Pancreas (tissue), 10 donors: Measurements from ENCODE around the gene OR8D4. TPM values are rescaled to one million over a fixed set of nuclear protein-coding genes. Genes with fewer than 3 reads are reported as not detected.
"Not testable (repeated sequence)": the region's sequence is repeated elsewhere in the genome, so short reads cannot be mapped to it uniquely, and the experiment has no call there.

Source experiments
- ATAC-seq, 4 donors: fragments of 200-7000 bp; cut with Tn5 transposase; one replicate each; pipeline versions ENCODE4 v1.8.0 to v1.9.1; 2020; ENCODE audit warnings: mild to moderate bottlenecking in 4 of 4, moderate library complexity in 4 of 4
- DNase-seq, 6 donors: peaks; one replicate each; pipeline ENCODE4 v3.0.0-alpha.2; 2020
- FAIRE-seq: peaks from 2 replicates; lab custom pipeline; 2012; peaks lifted over from hg19 to GRCh38; lab: Jason Lieb, UNC
- H3K27ac ChIP-seq, 4 donors: fragments of 200-600 bp; sonication (generic); 1 replicate in 3 of 4; 2 replicates in 1 of 4; pipeline versions ENCODE4 v1.5.0 to v1.8.0; 2020
- H3K27me3 ChIP-seq, 4 donors: fragments of 200-600 bp; one replicate each; pipeline ENCODE4 v1.8.0; 2021
- H3K36me3 ChIP-seq, 3 donors: fragments of 200-600 bp; sonication (generic) in 1 of 3; one replicate each; pipeline versions ENCODE4 v1.5.0 to v1.8.0; 2020 to 2021
- H3K4me1 ChIP-seq, 3 donors: fragments of 200-600 bp; one replicate each; pipeline ENCODE4 v1.8.0; 2021
- H3K4me3 ChIP-seq, 4 donors: fragments of 200-600 bp; sonication (generic) in 2 of 4; one replicate each; pipeline versions ENCODE4 v1.5.0 to v1.8.0; 2020 to 2021
- H3K9me3 ChIP-seq, 4 donors: fragments of 200-600 bp; one replicate each; pipeline ENCODE4 v1.8.0; 2021
- CTCF ChIP-seq, 4 donors: fragments of 200-600 bp; sonication (generic) in 3 of 4; IDR thresholded peaks; one replicate each; pipeline versions ENCODE4 v1.5.0 to v1.8.0; 2021; ENCODE audit warnings: antibody characterized with exemption in 4 of 4
- WGBS, 2 donors: extraction: QIAGEN DNeasy Blood & Tissue Kit; methylation state at CpG; one replicate each; pipeline ENCODE4 v1.1.7; 2013; 5-methylcytosine and 5-hydroxymethylcytosine counted together
- intact Hi-C, 3 donors: fragments of 100-400 bp; cut with DNase I; formaldehyde crosslinking; loops; one replicate each; pipeline versions ENCODE4 v1.11.1 to v1.14.2; 2022
- polyA plus RNA-seq, 2 donors: library from polyadenylated mRNA; stranded (reverse); fragments of 200-250 nt; gene quantifications; one replicate each; pipeline ENCODE4 v1.2.3, GENCODE V29; 2013
- total RNA-seq, 6 donors: library from RNA; stranded (reverse); fragmentation: NEBNext Ultra II Directional in 4 of 6; extraction: Animal tissue kit (Norgen Biotek cat#: 25700) in 4 of 6; gene quantifications; one replicate each; pipeline versions ENCODE4 v1.2.1 to v1.2.4, GENCODE V29; 2021 to 2023
- donor health status: healthy with polysubstance abuse.
- donor health status: DM: no; HTN: no; CAD: no; lungs with moderate emphysema.
- donor health status: DM: no; HTN: no; CAD: no.
- donor health status: control.
- donor health status: control.
- donor health status: Bipolar disorder and iron deficiency.
- donor health status: DM: yes; HTN: yes; CAD: no.
- donor health status: DM: no; HTN: no; CAD: no.
- donor health status: DM: no; HTN: no; CAD: no.
- donor health status: DM: yes; HTN: yes; CAD: no.

OR8D4 gene
- 1 to 10 TPM in 5 of 6 donors, under 1 TPM in 1; 0.16 to 2.8 (median 1.4) TPM for total RNA-seq
- polyA plus RNA-seq, result under 1 TPM in 1 of 2 donors, not detected in 1; 0.19 TPM

- no peaks in the 10 kb centered on the region for H3K36me3 ChIP-seq
- no peak for TF ChIP-seq CTCF (IDR thresholded peaks at IDR 0.05)
- no peak for DNase-seq
- no peak within 1 kb of the TSS for H3K4me3 ChIP-seq
- H3K27ac ChIP-seq, result no peak within 1 kb of the TSS
- intact Hi-C loops, result no loop called here
- WGBS, 2 donors, result 93 to 94% methylated on average over 1 of the region's 1 CpG
- FAIRE-seq, result no peak
- no peaks in the 10 kb centered on the region for H3K27me3 ChIP-seq
- ATAC-seq, result no peak
- no peaks in the 10 kb centered on the region for H3K9me3 ChIP-seq
- peaks cover 0 to 4% (median 0%) of the 10 kb centered on the region in 3 donors for H3K4me1 ChIP-seq
Measured at GRCh38 chr11:123901867-123902266, at the start of gene OR8D4. OR8D4 (plus strand) TSS chr11:123902167; CDS start chr11:123906432, 4,265 bp downstream.

- no peak for ATAC-seq
- Histone ChIP-seq H3K4me1 (no peaks in the 10 kb centered on the region), H3K27me3 (no peaks in the 10 kb centered on the region), H3K27ac (no peak overlapping the region), H3K36me3 (no peaks in the 10 kb centered on the region), H3K4me3 (no peak overlapping the region), H3K9me3 (no peaks in the 10 kb centered on the region)
- no peak for DNase-seq
- intact Hi-C loops, result no loop called here
- no peak for FAIRE-seq
- TF ChIP-seq CTCF (IDR thresholded peaks at IDR 0.05), result no peak
Measured at GRCh38 chr11:123852321-123852720, 49.6 kb upstream of the OR8D4 start.

- no peak for FAIRE-seq
- Histone ChIP-seq H3K4me3 (no peak overlapping the region), H3K27me3 (no peaks in the 10 kb centered on the region), H3K4me1 (no peaks in the 10 kb centered on the region), H3K9me3 (no peaks in the 10 kb centered on the region), H3K36me3 (no peaks in the 10 kb centered on the region), H3K27ac (no peak overlapping the region)
- DNase-seq, result no peak
- TF ChIP-seq CTCF (IDR thresholded peaks at IDR 0.05), result no peak
- 97% methylated on average over 2 of the region's 2 CpGs for WGBS, 2 donors
- ATAC-seq, result no peak
- intact Hi-C loops, result no loop called here
Measured at GRCh38 chr11:123853038-123853437, 48.9 kb upstream of the OR8D4 start.

- Histone ChIP-seq H3K36me3 (no peaks in the 10 kb centered on the region), H3K27me3 (no peaks in the 10 kb centered on the region), H3K4me3 (no peak overlapping the region), H3K9me3 (no peaks in the 10 kb centered on the region), H3K4me1 (no peaks in the 10 kb centered on the region), H3K27ac (no peak overlapping the region)
- no peak for TF ChIP-seq CTCF (IDR thresholded peaks at IDR 0.05)
- WGBS, 2 donors, result 95% methylated on average over 2 of the region's 2 CpGs
- DNase-seq, result no peak
- ATAC-seq, result no peak
- intact Hi-C loops, result no loop called here
- FAIRE-seq, result no peak
Measured at GRCh38 chr11:123856444-123856843, 45.5 kb upstream of the OR8D4 start.

- H3K27me3 ChIP-seq, result no peaks in the 10 kb centered on the region
- H3K27ac ChIP-seq, result no peak overlapping the region
- H3K4me1 ChIP-seq, result peaks cover 0 to 7% (median 6%) of the 10 kb centered on the region in 3 donors
- ATAC-seq (no peak), FAIRE-seq (no peak), DNase-seq (no peak)
- WGBS, 2 donors, result 53 to 61% methylated on average over 2 of the region's 2 CpGs
- intact Hi-C loops, result no loop called here
- no peak overlapping the region for H3K4me3 ChIP-seq
- no peaks in the 10 kb centered on the region for H3K9me3 ChIP-seq
- no peak for TF ChIP-seq CTCF (IDR thresholded peaks at IDR 0.05)
- no peaks in the 10 kb centered on the region for H3K36me3 ChIP-seq
Measured at GRCh38 chr11:123859731-123860130, 42.2 kb upstream of the OR8D4 start.

- H3K27me3 ChIP-seq, FAIRE-seq, DNase-seq, H3K27ac ChIP-seq, H3K36me3 ChIP-seq, H3K4me1 ChIP-seq, intact Hi-C loops, H3K9me3 ChIP-seq, H3K4me3 ChIP-seq, ATAC-seq: not testable (repeated sequence)
- WGBS, 2 donors, result 19 to 39% methylated on average over 7 of the region's 7 CpGs
Measured at GRCh38 chr11:123865293-123865692, 36.7 kb upstream of the OR8D4 start.

- H3K4me1 ChIP-seq, H3K27ac ChIP-seq, DNase-seq, ATAC-seq, FAIRE-seq, H3K9me3 ChIP-seq, H3K27me3 ChIP-seq, intact Hi-C loops, H3K4me3 ChIP-seq, H3K36me3 ChIP-seq: not testable (repeated sequence)
- 81 to 86% methylated on average over 9 of the region's 9 CpGs for WGBS, 2 donors
Measured at GRCh38 chr11:123867795-123868194, 34.2 kb upstream of the OR8D4 start.
